ENCODE results near the gene ITGA2B.

DNA sequence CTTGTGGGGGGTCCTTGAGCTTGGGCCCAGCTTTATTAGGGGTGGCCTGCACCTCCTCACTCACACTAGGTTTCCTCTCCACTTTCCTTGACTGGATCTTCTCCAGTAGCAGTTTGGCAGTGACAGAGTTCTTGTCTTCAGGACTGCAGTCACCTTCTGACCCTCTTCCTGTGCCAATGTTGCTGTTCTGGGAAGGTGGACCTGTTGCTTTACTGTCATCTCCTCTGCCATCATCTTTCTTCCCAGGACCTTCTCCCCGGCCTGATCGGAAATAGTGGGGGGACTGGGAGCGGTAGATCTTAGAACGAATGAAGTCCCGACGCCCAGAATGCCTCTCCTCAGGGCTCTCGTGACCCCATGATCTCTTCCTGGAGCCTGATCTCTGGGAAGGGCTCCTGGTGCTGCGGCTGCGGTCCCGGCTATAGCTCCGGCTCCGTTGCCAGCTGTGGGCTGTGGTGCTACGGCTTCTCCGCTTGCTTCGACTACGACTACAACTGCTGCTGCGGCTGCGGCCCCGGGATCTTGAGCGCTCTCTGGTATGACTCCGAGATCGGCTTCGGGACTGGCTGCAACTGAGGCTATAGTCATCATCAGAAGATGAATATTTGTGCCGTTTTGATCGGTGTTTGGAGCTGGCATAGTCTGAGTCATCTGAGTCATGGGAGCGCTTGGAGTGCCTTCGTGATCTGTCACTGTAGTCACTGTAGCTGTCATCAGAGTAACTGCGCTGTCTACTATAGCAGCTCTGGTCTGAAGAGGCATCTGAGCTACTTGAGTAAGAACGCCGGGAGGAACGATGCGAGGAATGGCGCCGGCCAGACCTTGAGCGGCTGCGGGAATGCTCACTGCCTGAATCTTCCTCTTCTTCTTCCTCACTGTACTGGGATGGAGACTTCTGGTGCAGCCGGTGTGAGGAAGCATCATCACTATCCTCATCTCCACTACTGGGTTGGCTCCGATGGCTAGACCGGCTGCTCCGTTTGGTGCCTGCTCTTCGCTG is 9.5 kb upstream of the ITGA2B start:
- no peak for TF ChIP-seq EZH2 (IDR thresholded peaks at IDR 0.05; ENCODE audit: borderline replicate concordance)
- TF ChIP-seq, protein P1, sequence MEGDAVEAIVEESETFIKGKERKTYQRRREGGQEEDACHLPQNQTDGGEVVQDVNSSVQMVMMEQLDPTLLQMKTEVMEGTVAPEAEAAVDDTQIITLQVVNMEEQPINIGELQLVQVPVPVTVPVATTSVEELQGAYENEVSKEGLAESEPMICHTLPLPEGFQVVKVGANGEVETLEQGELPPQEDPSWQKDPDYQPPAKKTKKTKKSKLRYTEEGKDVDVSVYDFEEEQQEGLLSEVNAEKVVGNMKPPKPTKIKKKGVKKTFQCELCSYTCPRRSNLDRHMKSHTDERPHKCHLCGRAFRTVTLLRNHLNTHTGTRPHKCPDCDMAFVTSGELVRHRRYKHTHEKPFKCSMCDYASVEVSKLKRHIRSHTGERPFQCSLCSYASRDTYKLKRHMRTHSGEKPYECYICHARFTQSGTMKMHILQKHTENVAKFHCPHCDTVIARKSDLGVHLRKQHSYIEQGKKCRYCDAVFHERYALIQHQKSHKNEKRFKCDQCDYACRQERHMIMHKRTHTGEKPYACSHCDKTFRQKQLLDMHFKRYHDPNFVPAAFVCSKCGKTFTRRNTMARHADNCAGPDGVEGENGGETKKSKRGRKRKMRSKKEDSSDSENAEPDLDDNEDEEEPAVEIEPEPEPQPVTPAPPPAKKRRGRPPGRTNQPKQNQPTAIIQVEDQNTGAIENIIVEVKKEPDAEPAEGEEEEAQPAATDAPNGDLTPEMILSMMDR (IDR thresholded peaks at IDR 0.05; ENCODE audit: poor library complexity), result no peak

Data from hepatocyte (in vitro differentiated cells).